Endothelial cell of umbilical vein (primary cell): ENCODE results near the gene ARF4. TPM values are rescaled to one million over a fixed set of nuclear protein-coding genes. Genes with fewer than 3 reads are reported as not detected.

ENCODE experiments used
- BruUV-seq: library from RNA; stranded (reverse); fragments of 400-500 nt; replicated peaks from 2 replicates; lab custom pipeline; 2021; lab: Mats Ljungman, UMichigan
- CTCF ChIA-PET: fragments of 300-600, 350-600 bp; sonication (Branson Sonifier 250); formaldehyde crosslinking; loops from one replicate; lab custom pipeline; 2021; ENCODE audit warnings: antibody characterized with exemption, inconsistent platforms; lab: Charles Lee
- POLR2A ChIA-PET: fragments of 300-600, 350-600 bp; sonication (Branson Sonifier 250); formaldehyde crosslinking; loops from one replicate; lab custom pipeline; 2021; ENCODE audit warnings: antibody characterized with exemption, inconsistent platforms; lab: Charles Lee
- DNase-seq: peaks from one replicate; pipeline ENCODE4 v3.0.0-alpha.2; 2011; ENCODE audit warnings: low read depth, low spot score
- FAIRE-seq: peaks from 2 replicates; lab custom pipeline; 2011; peaks lifted over from hg19 to GRCh38; lab: Jason Lieb, UNC
- H2AFZ ChIP-seq: 2 replicates; pipeline ENCODE4 v1.6.0; 2012; ENCODE audit warnings: low read depth, low read length, control low read depth, inconsistent platforms
- H3K27ac ChIP-seq: 2 replicates; pipeline ENCODE4 v1.5.1; 2011; ENCODE audit warnings: low read depth, mild to moderate bottlenecking, control low read depth, low read length, moderate library complexity; ENCODE audit not compliant: insufficient read depth
- H3K27me3 ChIP-seq, 2 experiments: 2 replicates each; pipeline versions ENCODE4 v1.6.0 to v1.6.1; 2011; ENCODE audit warnings: low read length in 2 of 2, mixed read lengths in 1 of 2; ENCODE audit not compliant: control insufficient read depth in 2 of 2, insufficient read depth in 2 of 2
- H3K36me3 ChIP-seq, 2 experiments: 2 replicates in 1 of 2; 3 replicates in 1 of 2; pipeline ENCODE4 v1.5.1; 2011; ENCODE audit warnings: low read length in 2 of 2, mild to moderate bottlenecking in 1 of 2, moderate library complexity in 1 of 2; ENCODE audit not compliant: control insufficient read depth in 2 of 2, insufficient read depth in 2 of 2; ENCODE audit errors: extremely low read depth in 1 of 2
- H3K4me1 ChIP-seq: 3 replicates; pipeline ENCODE4 v1.5.1; 2011; ENCODE audit warnings: mild to moderate bottlenecking, low read length; ENCODE audit not compliant: control insufficient read depth, insufficient read depth; ENCODE audit errors: extremely low read depth
- H3K4me2 ChIP-seq: 2 replicates; pipeline ENCODE4 v1.6.1; 2011; ENCODE audit warnings: low read length, control low read depth, mixed read lengths; ENCODE audit not compliant: insufficient read depth
- H3K4me3 ChIP-seq, 3 experiments: fragments of 200-600 bp in 1 of 3; sonication (generic), shearing (Covaris generic) in 1 of 3; replicated peaks in 1 of 3; 2 replicates each; pipeline ENCODE4 v1.5.1; 2011 to 2016; ENCODE audit warnings: control low read depth in 3 of 3, low read length in 3 of 3, mild to moderate bottlenecking in 2 of 3, inconsistent platforms in 1 of 3, low read depth in 1 of 3, moderate library complexity in 1 of 3; ENCODE audit not compliant: insufficient read depth in 1 of 3
- H3K79me2 ChIP-seq: 2 replicates; pipeline ENCODE4 v1.6.0; 2012; ENCODE audit warnings: low read length, inconsistent platforms; ENCODE audit not compliant: control insufficient read depth, insufficient read depth
- H3K9ac ChIP-seq: replicated peaks from 2 replicates; pipeline ENCODE3; 2011; ENCODE audit warnings: low read length, control low read depth; ENCODE audit not compliant: insufficient read depth; ENCODE audit errors: extremely low read depth
- H3K9me1 ChIP-seq: replicated peaks from 3 replicates; pipeline ENCODE4 v1.6.0; 2011; ENCODE audit warnings: mild to moderate bottlenecking, low read length; ENCODE audit not compliant: control insufficient read depth, insufficient read depth; ENCODE audit errors: extremely low read depth
- H3K9me3 ChIP-seq: replicated peaks from 2 replicates; pipeline ENCODE4 v1.5.1; 2012; ENCODE audit warnings: low read length, inconsistent platforms; ENCODE audit not compliant: control insufficient read depth, insufficient read depth
- H4K20me1 ChIP-seq: replicated peaks from 2 replicates; pipeline ENCODE3; 2011; ENCODE audit warnings: mild to moderate bottlenecking, low read length; ENCODE audit not compliant: control insufficient read depth, insufficient read depth; ENCODE audit errors: extremely low read depth
- CTCF ChIP-seq, 2 donors: IDR thresholded peaks; 1 replicate in 1 of 2; 2 replicates in 1 of 2; pipeline ENCODE4 v1.5.1; 2011; ENCODE audit warnings: low read length in 2 of 2, mild to moderate bottlenecking in 2 of 2, moderate library complexity in 2 of 2, control low read depth in 1 of 2, inconsistent platforms in 1 of 2, low read depth in 1 of 2; ENCODE audit not compliant: insufficient read depth in 1 of 2; ENCODE audit errors: extremely low read depth in 1 of 2
- EZH2 ChIP-seq: IDR thresholded peaks from 2 replicates; pipeline ENCODE4 v1.6.1; 2012; ENCODE audit warnings: borderline replicate concordance, low read depth, mild to moderate bottlenecking, moderate library complexity, low read length, inconsistent platforms; ENCODE audit not compliant: severe bottlenecking
- FOS ChIP-seq: IDR thresholded peaks from 2 replicates; pipeline ENCODE4 v1.6.1; 2011; ENCODE audit warnings: mild to moderate bottlenecking, low read length, moderate library complexity, borderline replicate concordance; ENCODE audit not compliant: insufficient read depth
- GATA2 ChIP-seq: IDR thresholded peaks from 2 replicates; pipeline ENCODE4 v1.7.0; 2011; ENCODE audit warnings: low read depth, mild to moderate bottlenecking, moderate library complexity, mixed read lengths, low read length; ENCODE audit not compliant: insufficient read length, insufficient read depth
- JUN ChIP-seq: IDR thresholded peaks from 2 replicates; pipeline ENCODE4 v1.6.1; 2011; ENCODE audit warnings: borderline replicate concordance, low read depth; ENCODE audit not compliant: insufficient read length, insufficient read depth
- MYC ChIP-seq: IDR thresholded peaks from one replicate; pipeline ENCODE4 v1.6.1; 2011; ENCODE audit warnings: mild to moderate bottlenecking, low read depth, low read length
- POLR2A ChIP-seq: IDR thresholded peaks from 2 replicates; pipeline ENCODE4 v1.6.1; 2012; ENCODE audit warnings: low read depth, mild to moderate bottlenecking, control low read depth, low read length
- POLR2AphosphoS5 ChIP-seq: IDR thresholded peaks from 2 replicates; pipeline ENCODE4 v1.6.1; 2012; ENCODE audit warnings: low read depth, mild to moderate bottlenecking, control low read depth, low read length, moderate library complexity; ENCODE audit not compliant: insufficient read depth
- dilution Hi-C: fragments of 300-500 bp; cut with MboI; formaldehyde crosslinking; loops from one replicate; pipeline ENCODE4 v1.15.0; 2019; ENCODE audit warnings: low sequenced_read_pairs; ENCODE audit not compliant: extremely low pct_ligation_motif_present
- intact Hi-C: fragments of 100-400 bp; cut with micrococcal nuclease; formaldehyde crosslinking; loops from one replicate; pipeline ENCODE4 v1.10.0; 2022
- polyA plus RNA-seq, 4 experiments: library from polyadenylated mRNA; depleted of rRNA in 3 of 4; stranded (reverse) in 3 of 4; unstranded in 1 of 4; fragments of >200 nt; gene quantifications; 2 replicates each; pipeline versions ENCODE4 v1.2.1 to v1.2.3, GENCODE V29; 2011 to 2012; ENCODE audit warnings: missing spikeins in 1 of 4
- total RNA-seq: library from RNA; stranded (reverse); gene quantifications from 2 replicates; pipeline ENCODE4 v1.2.3, GENCODE V29; 2021
- TF ChIP-seq, protein P1 (sequence below): IDR thresholded peaks from 2 replicates; pipeline ENCODE4 v1.6.1; 2011; ENCODE audit not compliant: insufficient read depth, insufficient read length

Gene ARF4
- total and polyA plus RNA-seq, 2 donors (not counting 3 experiments of a cell fraction or from before 2014, with no cell fraction given), result 239 to 249 TPM

- peaks cover 54% of the 10 kb centered on the region for H3K79me2 ChIP-seq
- no peaks in the 10 kb centered on the region for H3K9me1 ChIP-seq
- peak; percentile 88 for FAIRE-seq
- no peak for TF ChIP-seq POLR2A
- no peak for TF ChIP-seq GATA2
- TF ChIP-seq JUN, result no peak
- TF ChIP-seq MYC, result peak; percentile 49
- TF ChIP-seq CTCF (IDR thresholded peaks at IDR 0.05; ENCODE audit: extremely low read depth in 1 of 2, insufficient read depth in 1 of 2, low read depth in 1 of 2, low read length in 2 of 2), result no peak
- TF ChIP-seq, protein P1, sequence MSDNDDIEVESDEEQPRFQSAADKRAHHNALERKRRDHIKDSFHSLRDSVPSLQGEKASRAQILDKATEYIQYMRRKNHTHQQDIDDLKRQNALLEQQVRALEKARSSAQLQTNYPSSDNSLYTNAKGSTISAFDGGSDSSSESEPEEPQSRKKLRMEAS, result no peak
- peak; percentile 57 for TF ChIP-seq POLR2AphosphoS5
- TF ChIP-seq EZH2, result no peak
- TF ChIP-seq FOS, result peak; percentile 18
- H3K27ac ChIP-seq, result peak overlapping the region; percentile 97
- CTCF ChIA-PET, result interaction anchor here (0.8 to 4.5 kb wide), 6 partner anchors 14 to 495 kb away, joined by 4 to 27 read pairs (median 4); partner anchors contain the start of gene PDE12
- peaks cover 17% of the 10 kb centered on the region for H4K20me1 ChIP-seq
- H3K27me3 ChIP-seq, result no peaks in the 10 kb centered on the region
- H2AFZ ChIP-seq, result no peak overlapping the region
- dilution Hi-C loops (no loop called here), intact Hi-C loops (loop anchor here (1.0 to 5.0 kb wide), 9 partner anchors 36 to 488 kb away; partner anchors contain the start of genes APPL1, PDE12 and SLMAP)
- H3K4me1 ChIP-seq, result peaks cover 34% of the 10 kb centered on the region
- peak overlapping the region; percentile 82 to 93 (median 86) for H3K4me3 ChIP-seq
- POLR2A ChIA-PET, result interaction anchor here (0.6 to 2.3 kb wide), 8 partner anchors 10 to 593 kb away, joined by 3 to 11 read pairs (median 3); partner anchors contain the start of genes PDE12 and SLMAP
- H3K9ac ChIP-seq, result peak overlapping the region; percentile 99
- H3K4me2 ChIP-seq, result peak overlapping the region; percentile 98
- no peaks in the 10 kb centered on the region for H3K36me3 ChIP-seq
- TSS peak; percentile 44 for BruUV-seq
- peak; percentile 79 for DNase-seq
- no peaks in the 10 kb centered on the region for H3K9me3 ChIP-seq
Observed at GRCh38 chr3:57596495-57597126, 533 bp downstream of the ARF4 start.
